OCI-LY7 (cell line): ENCODE data around the gene FIG4.

Source experiments
- CTCF ChIP-seq: fragments of 200-600 bp; sonication (generic); conservative IDR thresholded peaks from 2 replicates; pipeline ENCODE4 v1.5.1; 2014; ENCODE audit warnings: mild to moderate bottlenecking, antibody characterized with exemption, low read length, moderate library complexity, mixed read lengths
- EZH2phosphoT487 ChIP-seq: fragments of 200-600 bp; sonication (generic); IDR thresholded peaks from 2 replicates; pipeline ENCODE4 v1.6.1; 2018; ENCODE audit warnings: low read depth, borderline replicate concordance, mild to moderate bottlenecking, mixed run types, antibody characterized with exemption, low read length, moderate library complexity, mixed read lengths

GRCh38 chr6:109738255-109738654 is 47.2 kb downstream of the FIG4 start:
- TF ChIP-seq CTCF (no peak), EZH2phosphoT487 (no peak)
